DMS153 treated with DMSO at 0.1 percent for 48 hours (cell line): Measurements from ENCODE around the gene CTPS1.
A peak's percentile ranks its signal among the peaks of the same experiment; 100 is the strongest.

Experiments used
- DNase-seq: peaks from one replicate; lab custom pipeline; 2025; ENCODE audit not compliant: unreplicated experiment; lab: John Stamatoyannopoulos, UW

The CTPS1 gene

GRCh38 chr1:41022424-41022823 is 42.9 kb downstream of the CTPS1 start:
- no peak for DNase-seq

DNA sequence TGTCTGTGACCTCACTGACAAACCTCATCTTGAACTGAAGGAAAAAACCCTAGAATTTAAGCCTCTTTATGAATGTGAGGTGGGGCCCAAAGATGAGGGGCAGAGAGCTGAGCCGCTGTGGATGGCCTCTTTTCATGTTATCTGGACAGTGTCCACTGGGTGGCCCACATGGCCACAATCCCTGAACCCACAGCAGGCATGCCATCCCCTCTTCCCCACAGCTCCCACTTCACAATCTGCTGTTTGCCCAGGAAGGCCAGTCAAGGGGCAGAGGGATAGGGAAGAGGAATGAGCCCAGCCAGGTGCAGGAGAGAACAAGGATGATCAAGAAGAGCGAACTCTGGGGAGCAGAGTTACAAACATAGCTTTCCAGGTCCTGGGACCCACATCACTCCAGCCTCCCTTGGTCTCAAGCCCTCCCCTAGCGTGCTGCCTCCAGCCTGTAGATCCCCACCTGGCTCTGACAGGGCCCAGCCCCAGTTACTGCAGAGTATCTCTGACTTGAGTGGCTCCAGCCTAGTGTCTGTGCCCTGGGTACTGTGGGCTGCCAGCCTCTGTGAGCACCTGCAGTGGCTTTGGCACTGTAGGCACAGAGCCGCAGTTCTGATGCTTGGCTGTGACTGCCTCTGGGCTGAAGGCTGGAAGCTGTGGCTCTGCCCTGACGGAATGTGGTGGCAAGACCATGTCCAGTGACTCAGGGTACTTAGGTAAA is 43.9 kb downstream of the CTPS1 start:
- no peak for DNase-seq

DNA sequence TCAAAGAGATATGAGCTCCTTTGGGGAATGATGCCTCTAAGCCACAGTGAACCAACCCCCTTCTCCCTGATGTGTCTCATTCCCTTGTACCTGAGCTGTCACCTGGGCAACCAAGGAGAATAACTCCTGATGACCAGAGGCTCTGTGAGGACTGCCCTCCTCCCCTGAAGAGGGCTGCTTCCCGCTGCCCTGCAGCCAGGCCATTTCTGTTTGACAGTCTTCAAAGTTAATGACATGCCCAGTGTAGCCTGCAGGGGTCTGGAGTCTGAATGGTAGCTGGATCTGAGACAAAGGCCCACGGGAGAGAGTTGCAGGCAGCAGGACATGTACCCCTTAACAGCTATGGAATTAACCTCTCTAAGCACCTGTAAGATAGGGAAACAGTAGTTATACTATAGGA is 45.5 kb downstream of the CTPS1 start:
- DNase-seq = no peak

DNA sequence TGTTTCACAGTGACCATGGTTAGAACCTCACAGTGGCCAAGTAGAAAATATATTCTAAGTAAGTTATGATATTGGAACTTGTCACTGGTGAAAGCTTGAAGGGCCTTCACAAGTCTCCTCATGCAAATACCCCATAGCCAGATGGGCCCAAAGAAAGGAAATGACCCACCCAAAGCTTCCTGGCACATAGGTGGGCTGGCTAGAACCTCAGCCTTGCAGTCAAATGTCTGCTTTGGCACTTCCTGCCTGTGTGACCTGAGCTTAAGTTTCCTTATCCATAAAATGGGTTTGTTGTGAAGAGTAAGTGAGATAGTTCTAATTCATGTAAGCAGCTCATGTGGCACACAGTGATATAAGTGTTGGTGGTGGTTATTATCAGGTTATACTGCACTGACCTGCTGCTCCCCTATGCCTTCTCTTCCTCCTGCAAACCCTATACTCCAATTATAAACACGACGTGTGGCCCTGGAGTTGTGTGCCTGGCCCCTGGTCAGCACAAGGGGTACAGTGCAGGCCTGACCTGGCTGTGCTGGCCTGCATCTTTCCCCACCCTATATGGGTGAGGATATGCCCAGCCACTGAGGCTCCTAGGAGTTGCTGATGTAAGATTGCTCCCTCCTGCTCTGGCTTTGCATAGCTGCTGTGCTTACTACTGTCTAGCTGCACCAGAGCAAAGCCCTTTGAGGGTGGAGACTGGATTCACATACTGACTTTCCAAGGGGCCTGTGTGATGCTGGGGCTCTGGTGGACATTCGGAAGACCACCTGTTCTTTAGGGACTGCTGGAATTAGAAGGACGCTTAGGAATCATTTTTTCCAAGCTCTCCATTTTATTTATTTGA is 46.7 kb downstream of the CTPS1 start:
- DNase-seq = no peak

GRCh38 chr1:41028034-41028642 is 48.6 kb downstream of the CTPS1 start:
- no peak for DNase-seq

DNA sequence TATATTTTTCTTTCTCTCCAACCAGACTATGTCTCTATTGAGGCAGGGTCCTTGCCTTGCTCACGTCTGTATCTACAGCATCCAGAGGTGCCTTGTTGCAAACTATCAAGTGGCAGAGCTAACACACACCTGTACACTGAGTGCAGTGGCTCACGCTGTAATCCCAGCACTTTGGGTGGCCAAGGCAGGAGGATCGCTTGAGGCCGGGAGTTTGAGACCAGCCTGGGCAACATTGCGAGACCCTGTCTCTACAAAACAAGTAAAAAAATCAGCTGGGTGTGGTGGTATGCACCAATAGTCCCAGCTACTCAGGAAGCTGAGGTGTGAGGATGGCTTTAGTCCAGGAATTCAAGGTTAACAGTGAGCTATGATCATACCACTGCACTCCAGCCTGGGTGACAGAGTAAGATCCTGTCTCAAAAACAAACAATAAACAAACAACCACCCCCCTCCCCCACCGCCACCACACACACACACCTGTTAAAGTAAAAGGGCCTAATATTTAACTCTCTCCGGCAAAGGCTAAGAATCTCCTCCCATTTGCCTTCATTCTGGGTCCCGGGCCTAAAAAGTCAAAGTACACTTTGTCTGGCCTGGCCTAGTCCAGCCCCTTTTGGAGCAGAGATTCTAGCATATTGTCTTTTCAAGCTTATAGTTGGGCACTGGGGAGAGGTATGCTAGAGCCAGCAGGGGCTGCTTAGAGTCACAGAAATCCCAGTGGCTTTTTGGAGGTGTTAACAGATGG is 51.5 kb downstream of the CTPS1 start:
- DNase-seq = no peak

DNA sequence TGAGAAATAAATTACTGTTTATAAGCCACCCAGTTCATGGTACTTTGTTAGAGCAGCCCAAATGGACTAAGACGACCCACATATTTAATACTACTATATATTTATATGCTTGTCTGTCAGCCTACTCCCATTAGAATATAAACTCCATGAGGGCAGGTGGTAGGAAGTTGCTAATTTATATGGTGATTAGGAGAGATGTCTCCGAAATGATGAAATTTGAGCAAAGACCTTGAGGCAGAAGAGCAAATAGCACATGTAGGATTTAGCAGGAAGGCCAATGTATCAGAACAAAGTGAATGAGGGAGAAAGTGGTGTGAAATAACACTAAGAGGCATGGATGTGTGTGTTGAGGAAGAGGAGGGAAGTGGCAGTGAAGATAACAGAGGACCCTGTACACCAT is 52.7 kb downstream of the CTPS1 start:
- no peak for DNase-seq

GRCh38 chr1:41033272-41033671 is 53.8 kb downstream of the CTPS1 start:
- no peak for DNase-seq

GRCh38 chr1:41037116-41037903 is 57.8 kb downstream of the CTPS1 start:
- no peak for DNase-seq

- no peak for DNase-seq
These were observed 58.6 kb downstream of the CTPS1 start for GRCh38 chr1:41038110-41038509.

- no peak for DNase-seq
These were observed 62.2 kb downstream of the CTPS1 start for GRCh38 chr1:41041614-41042270.

DNA sequence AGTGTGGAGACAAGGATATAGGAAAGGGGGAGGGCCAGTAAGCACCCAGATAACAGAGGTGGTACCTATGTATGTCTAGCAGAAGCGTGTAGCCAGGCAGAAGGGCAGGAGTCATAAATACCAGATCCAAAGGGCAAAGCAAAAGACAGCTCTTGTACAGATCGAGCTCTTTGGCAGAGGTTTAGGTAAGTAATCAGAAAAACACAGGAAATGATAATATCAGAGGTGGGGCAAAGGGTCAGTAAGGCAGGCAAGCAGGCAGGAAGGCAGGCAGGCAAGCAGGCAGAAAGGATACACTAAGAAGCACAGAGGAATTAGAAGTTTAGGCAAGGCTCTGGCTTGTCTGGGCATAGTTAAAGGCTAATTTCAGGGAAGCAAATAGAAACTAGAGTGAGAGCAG is 64.7 kb downstream of the CTPS1 start:
- DNase-seq = no peak

GRCh38 chr1:41045740-41046139 is 66.2 kb downstream of the CTPS1 start:
- DNase-seq = no peak

DNA sequence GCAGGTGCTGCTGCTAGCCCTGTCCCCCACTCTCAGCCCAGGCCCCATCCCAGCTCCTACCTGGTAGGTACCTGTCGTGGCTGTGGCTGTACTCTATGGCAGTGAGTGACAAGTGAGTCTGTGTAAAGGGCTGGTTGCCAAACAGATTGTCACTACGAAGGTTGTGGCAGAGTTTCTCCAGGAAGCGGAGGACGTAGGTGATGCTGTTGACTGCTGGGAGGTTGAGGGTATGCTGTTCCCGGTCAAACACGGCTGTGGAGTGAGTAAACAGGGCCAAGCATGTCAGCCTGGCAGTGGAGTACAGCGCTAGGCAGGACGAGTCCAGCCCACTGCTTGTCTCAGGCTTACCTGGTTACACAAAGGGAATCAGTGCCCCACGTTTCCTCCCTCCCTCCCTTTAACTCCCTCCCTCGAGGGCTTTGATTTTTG is 66.9 kb downstream of the CTPS1 start:
- peak; percentile 79 for DNase-seq

- DNase-seq = no peak
These were observed 69.0 kb downstream of the CTPS1 start for GRCh38 chr1:41048540-41048939.

DNA sequence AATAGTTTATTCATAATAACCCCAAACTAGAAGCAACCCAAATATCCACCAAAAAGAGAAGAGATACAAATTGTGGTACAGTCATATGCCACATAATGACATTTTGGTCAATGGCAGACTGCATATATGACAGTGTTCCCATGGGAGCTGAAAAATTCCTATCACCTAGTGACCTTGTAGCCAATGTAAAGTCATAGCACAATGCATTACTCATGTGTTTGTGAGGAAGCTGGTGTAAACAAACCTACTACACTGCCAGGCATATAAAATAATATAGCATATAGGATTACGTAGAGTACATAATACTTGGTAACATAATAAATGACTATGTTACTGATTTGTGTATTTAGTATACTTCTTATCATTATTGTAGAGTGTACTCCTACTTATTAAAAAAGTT is 71.5 kb downstream of the CTPS1 start:
- DNase-seq = no peak

DNA sequence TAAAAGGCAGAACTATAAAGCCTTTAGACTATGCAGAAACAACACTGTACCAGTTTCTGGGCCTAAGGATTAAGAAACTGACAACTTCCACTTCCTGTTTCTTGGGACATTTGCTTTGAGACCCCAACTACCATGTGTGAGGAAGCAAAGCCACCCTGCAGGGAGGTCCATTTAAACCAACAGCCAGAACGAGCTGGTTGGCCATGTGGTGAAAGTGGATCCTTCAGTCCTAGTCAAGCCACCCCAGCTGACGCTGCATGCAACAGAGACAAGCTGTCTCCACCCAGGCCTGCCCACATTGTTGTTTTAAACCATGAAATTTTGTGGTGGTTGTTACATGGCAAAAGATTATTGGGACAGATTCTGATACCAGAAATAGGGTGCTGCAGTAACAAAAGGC is 73.8 kb downstream of the CTPS1 start:
- DNase-seq = no peak

DNA sequence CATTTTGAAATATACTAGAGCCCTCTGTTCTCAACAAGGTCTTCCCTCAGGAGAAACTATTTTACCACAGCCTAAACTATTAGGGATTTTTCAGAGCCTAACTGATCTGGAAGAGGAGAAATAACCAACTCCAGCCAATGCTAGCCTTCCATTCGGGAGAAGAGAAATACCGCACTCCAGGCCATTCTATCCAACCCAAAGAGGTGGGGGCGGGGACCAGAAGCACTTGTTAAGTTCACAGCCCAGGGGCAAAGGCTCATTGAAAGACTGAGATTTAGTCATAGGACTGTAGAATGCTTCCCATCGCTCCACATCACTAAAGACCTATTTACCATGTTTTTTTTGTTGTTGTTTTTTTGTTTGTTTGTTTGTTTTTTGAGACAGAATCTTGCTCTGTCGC is 77.4 kb downstream of the CTPS1 start:
- DNase-seq = no peak
